ENCODE results near the gene MYO16. TPM values are rescaled to one million over a fixed set of nuclear protein-coding genes. Genes with fewer than 3 reads are reported as not detected.

MYO16 gene
- total RNA-seq, 1 donor from 2014 or later, result 0.49 TPM

DNA sequence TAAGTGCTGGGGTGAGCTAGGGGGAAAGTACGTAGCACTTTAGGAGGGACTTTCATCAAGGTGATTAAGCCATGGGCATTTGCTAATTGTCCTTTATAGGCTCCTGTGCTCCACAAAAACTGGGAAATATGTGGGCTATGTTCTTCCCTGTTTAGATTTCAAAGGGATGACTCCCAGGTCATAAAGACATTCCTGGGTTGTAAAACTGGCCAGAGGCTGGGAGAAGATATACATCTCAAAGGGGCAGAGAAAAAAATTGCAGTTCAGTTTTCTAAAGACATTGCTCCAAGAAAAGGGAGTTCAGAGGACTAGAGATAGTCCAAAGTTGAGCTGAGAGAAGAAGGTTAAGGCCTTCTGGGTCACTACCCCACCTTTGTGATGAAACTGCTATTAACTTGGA is 204.8 kb downstream of the MYO16 start:
- no peak for DNase-seq (ENCODE audit: extremely low spot score in 2 of 2)
- Histone ChIP-seq H3K9me3 (no peaks in the 10 kb centered on the region), H3K36me3 (no peaks in the 10 kb centered on the region), H3K27ac (no peak overlapping the region), H3K4me3 (no peak overlapping the region), H3K27me3 (no peaks in the 10 kb centered on the region), H3K4me1 (no peaks in the 10 kb centered on the region)
- TF ChIP-seq, protein P1, sequence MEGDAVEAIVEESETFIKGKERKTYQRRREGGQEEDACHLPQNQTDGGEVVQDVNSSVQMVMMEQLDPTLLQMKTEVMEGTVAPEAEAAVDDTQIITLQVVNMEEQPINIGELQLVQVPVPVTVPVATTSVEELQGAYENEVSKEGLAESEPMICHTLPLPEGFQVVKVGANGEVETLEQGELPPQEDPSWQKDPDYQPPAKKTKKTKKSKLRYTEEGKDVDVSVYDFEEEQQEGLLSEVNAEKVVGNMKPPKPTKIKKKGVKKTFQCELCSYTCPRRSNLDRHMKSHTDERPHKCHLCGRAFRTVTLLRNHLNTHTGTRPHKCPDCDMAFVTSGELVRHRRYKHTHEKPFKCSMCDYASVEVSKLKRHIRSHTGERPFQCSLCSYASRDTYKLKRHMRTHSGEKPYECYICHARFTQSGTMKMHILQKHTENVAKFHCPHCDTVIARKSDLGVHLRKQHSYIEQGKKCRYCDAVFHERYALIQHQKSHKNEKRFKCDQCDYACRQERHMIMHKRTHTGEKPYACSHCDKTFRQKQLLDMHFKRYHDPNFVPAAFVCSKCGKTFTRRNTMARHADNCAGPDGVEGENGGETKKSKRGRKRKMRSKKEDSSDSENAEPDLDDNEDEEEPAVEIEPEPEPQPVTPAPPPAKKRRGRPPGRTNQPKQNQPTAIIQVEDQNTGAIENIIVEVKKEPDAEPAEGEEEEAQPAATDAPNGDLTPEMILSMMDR (IDR thresholded peaks at IDR 0.05), result no peak
- TF ChIP-seq POLR2AphosphoS5 (IDR thresholded peaks at IDR 0.05; ENCODE audit: insufficient read depth in 1 of 2, low read depth in 1 of 2) (no peak), POLR2A (IDR thresholded peaks at IDR 0.05) (no peak)
- intact Hi-C loops (cut with DNase I), result no loop called here

DNA sequence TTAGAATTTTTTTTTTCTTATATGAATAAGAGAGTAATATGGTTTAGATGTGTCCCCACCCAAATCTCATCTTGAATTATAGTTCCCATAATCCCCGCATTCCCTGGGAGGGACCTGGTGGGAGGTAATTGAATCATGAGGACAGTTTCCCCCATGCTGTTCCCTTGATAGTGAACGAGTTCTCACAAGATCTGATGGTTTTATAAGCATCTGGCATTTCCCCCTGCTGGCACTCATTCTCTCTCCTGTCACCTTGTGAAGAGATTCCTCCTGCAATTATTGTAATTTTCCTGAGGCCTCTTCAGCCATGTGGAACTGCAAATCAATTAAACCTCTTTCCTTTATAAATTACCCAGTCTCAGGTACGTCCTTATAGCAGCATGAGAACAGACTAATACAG is 205.7 kb downstream of the MYO16 start:
- no peaks in the 10 kb centered on the region for H3K9me3 ChIP-seq
- TF ChIP-seq POLR2A (IDR thresholded peaks at IDR 0.05) (no peak), POLR2AphosphoS5 (IDR thresholded peaks at IDR 0.05; ENCODE audit: insufficient read depth in 1 of 2, low read depth in 1 of 2) (no peak)
- TF ChIP-seq, protein P1 (IDR thresholded peaks at IDR 0.05), result no peak
- no peak overlapping the region for H3K27ac ChIP-seq
- no peak for DNase-seq (ENCODE audit: extremely low spot score in 2 of 2)
- no peaks in the 10 kb centered on the region for H3K4me1 ChIP-seq
- H3K36me3 ChIP-seq, result no peaks in the 10 kb centered on the region
- no peaks in the 10 kb centered on the region for H3K27me3 ChIP-seq
- intact Hi-C loops (cut with DNase I), result no loop called here
- no peak overlapping the region for H3K4me3 ChIP-seq

DNA sequence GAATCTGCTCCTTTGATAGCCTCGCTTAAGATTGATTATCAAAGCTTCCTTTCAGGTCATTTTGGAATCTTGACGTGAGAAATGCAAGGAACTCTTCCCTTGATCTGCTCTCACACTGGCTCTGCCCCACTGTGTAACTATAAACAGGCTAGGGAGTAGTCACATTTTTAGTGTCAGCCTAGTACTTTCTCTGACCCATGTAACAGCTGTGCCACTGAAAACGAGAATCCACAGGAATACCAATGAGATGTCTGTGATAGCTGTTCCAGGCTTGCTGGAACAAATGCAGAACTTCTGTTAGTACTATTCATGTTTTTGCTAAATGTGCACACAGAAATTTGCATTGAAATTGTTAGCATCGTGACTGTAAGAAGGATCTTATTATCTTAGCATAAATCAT is 221.3 kb downstream of the MYO16 start:
- Histone ChIP-seq H3K4me1 (peaks cover 6% of the 10 kb centered on the region), H3K4me3 (no peak overlapping the region), H3K27ac (no peak overlapping the region), H3K27me3 (no peaks in the 10 kb centered on the region), H3K36me3 (no peaks in the 10 kb centered on the region), H3K9me3 (no peaks in the 10 kb centered on the region)
- no peak for DNase-seq (ENCODE audit: extremely low spot score in 2 of 2)
- intact Hi-C loops (cut with DNase I), result no loop called here
- TF ChIP-seq POLR2AphosphoS5 (IDR thresholded peaks at IDR 0.05; ENCODE audit: insufficient read depth in 1 of 2, low read depth in 1 of 2) (no peak), POLR2A (IDR thresholded peaks at IDR 0.05) (no peak)
- TF ChIP-seq, protein P1 (IDR thresholded peaks at IDR 0.05), result no peak

DNA sequence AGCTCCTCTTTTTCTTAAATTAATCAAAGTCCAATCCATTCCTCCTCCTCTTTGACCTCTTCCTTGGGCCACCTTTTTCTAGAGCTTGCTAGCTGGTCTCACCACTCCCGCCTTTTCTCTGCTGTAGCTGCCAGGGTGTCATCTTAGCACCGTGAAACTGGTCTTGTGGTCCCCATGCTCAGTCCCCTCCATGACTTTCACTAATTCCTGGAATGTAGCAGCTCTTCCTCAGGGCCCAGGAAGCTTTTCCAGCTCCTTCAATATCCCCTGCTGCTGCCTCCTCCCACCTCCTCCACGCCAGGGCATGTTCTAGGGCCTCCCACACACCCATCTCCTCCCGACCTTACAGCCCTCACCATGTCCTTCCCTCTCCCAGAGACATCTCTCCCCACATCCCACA is 222.2 kb downstream of the MYO16 start:
- intact Hi-C loops (cut with DNase I), result no loop called here
- DNase-seq (ENCODE audit: extremely low spot score in 2 of 2), result no peak
- no peaks in the 10 kb centered on the region for H3K36me3 ChIP-seq
- H3K27ac ChIP-seq, result peak overlapping the region; percentile 1
- H3K9me3 ChIP-seq, result no peaks in the 10 kb centered on the region
- H3K27me3 ChIP-seq, result no peaks in the 10 kb centered on the region
- TF ChIP-seq, protein P1 (IDR thresholded peaks at IDR 0.05), result no peak
- TF ChIP-seq POLR2AphosphoS5 (IDR thresholded peaks at IDR 0.05; ENCODE audit: insufficient read depth in 1 of 2, low read depth in 1 of 2) (no peak), POLR2A (IDR thresholded peaks at IDR 0.05) (no peak)
- peaks cover 6% of the 10 kb centered on the region for H3K4me1 ChIP-seq
- H3K4me3 ChIP-seq, result no peak overlapping the region

DNA sequence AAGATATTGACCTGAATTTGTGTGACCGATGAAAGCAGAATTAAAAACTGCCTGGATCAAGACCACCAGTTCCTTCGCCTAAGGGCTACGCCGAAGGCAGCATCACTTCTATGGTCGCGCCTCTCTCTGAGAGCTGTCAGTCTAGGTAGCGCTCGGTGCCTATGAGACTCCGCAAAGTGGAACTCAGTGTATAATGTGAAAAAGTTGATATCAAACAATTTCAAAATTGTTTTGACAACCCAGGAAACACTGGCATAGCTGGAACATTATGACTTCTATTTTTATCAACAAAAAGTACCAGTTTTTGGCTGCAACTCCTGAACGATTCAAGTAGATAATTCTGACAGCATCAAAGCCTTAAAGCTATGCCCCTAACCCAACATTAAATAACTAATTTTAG is 223.6 kb downstream of the MYO16 start:
- Histone ChIP-seq H3K27me3 (no peaks in the 10 kb centered on the region), H3K36me3 (no peaks in the 10 kb centered on the region), H3K4me1 (peaks cover 6% of the 10 kb centered on the region), H3K27ac (no peak overlapping the region), H3K4me3 (no peak overlapping the region), H3K9me3 (no peaks in the 10 kb centered on the region)
- no peak for DNase-seq (ENCODE audit: extremely low spot score in 2 of 2)
- TF ChIP-seq, protein P1 (IDR thresholded peaks at IDR 0.05), result no peak
- TF ChIP-seq POLR2A (IDR thresholded peaks at IDR 0.05) (no peak), POLR2AphosphoS5 (IDR thresholded peaks at IDR 0.05; ENCODE audit: insufficient read depth in 1 of 2, low read depth in 1 of 2) (no peak)
- intact Hi-C loops (cut with DNase I), result no loop called here
